Activated CD8-positive, alpha-beta memory T cell treated with anti-CD3 and anti-CD28 coated beads, Interleukin-2, amount 50 U/mL, for 24 hours (primary cell): Measurements from ENCODE around the gene COPB2.

Source experiments
- DNase-seq: peaks from one replicate; pipeline ENCODE4 v3.0.0-alpha.2; 2020; ENCODE audit errors: extremely low read depth

The COPB2 gene

GRCh38 chr3:139307601-139308555 is 81.6 kb downstream of the COPB2 start:
- no peak for DNase-seq
